ENCODE measurements around the gene BHMT2. TPM values are rescaled to one million over a fixed set of nuclear protein-coding genes. Genes with fewer than 3 reads are reported as not detected.

The BHMT2 gene
- total and polyA plus RNA-seq, 2 of the 13 experiments (the other 11 are each of a cell fraction or from before 2014, with no cell fraction given): 13.8 to 18.8 TPM

- H3K4me1 ChIP-seq (ENCODE audit: insufficient read depth, low read length): peaks cover 38% of the 10 kb centered on the region
- no peaks in the 10 kb centered on the region for H3K79me2 ChIP-seq (ENCODE audit: insufficient read depth, low read length)
- H2AFZ ChIP-seq (ENCODE audit: low read length): no peak overlapping the region
- ATAC-seq (no peak; the same call in 2 of the 3 replicates), DNase-seq (ENCODE audit: low spot score) (peak; percentile 31), FAIRE-seq (no peak)
- no peak overlapping the region for H3K27ac ChIP-seq (ENCODE audit: extremely low read length, insufficient read depth, low read length)
- in situ Hi-C loops (cut with HindIII; ENCODE audit: extremely low pct_ligation_motif_present, low pct_unique_long_range_greater_than_20kb): no loop called here
- BruUV-seq (replicated peaks): no TSS peak
- ChIA-PET POLR2A (no interaction called here), CTCF (ENCODE audit: low intra/inter-chr PET ratio, low total read pairs) (no interaction called here)
- no peak overlapping the region for H3K9ac ChIP-seq (ENCODE audit: insufficient read depth, low read depth, low read length)
- H3K27me3 ChIP-seq (ENCODE audit: control insufficient read depth in 1 of 2, insufficient read depth in 2 of 2, low read length in 2 of 2): no peaks in the 10 kb centered on the region
- H3K4me2 ChIP-seq (ENCODE audit: low read depth, low read length): no peak overlapping the region
- TF ChIP-seq FOSL2 (CRISPR knock-in tag; IDR thresholded peaks at IDR 0.05) (peak; percentile 90), ZNF234 (CRISPR knock-in tag; conservative IDR thresholded peaks at IDR 0.05) (no peak), GTF2F1 (IDR thresholded peaks at IDR 0.05; ENCODE audit: low read length) (no peak), TRIM24 (CRISPR knock-in tag; IDR thresholded peaks at IDR 0.05) (no peak), SAP130 (CRISPR knock-in tag; IDR thresholded peaks at IDR 0.05; ENCODE audit: low read depth) (0 out of 2 replicates have a peak, but pooled peaks have one; percentile 16), MAFK (conservative IDR thresholded peaks at IDR 0.05 in 1 of 2, IDR thresholded peaks at IDR 0.05 in 1 of 2; ENCODE audit: low read length in 2 of 2) (no peak; a peak in 1 of 4 replicates), PITX1 (CRISPR knock-in tag; IDR thresholded peaks at IDR 0.05) (no peak), TGIF2 (CRISPR knock-in tag; IDR thresholded peaks at IDR 0.05) (0 out of 2 replicates have a peak, but pooled peaks have one; percentile 16), MIER3 (CRISPR knock-in tag; IDR thresholded peaks at IDR 0.05; ENCODE audit: borderline replicate concordance) (no peak), ZNF614 (CRISPR knock-in tag; IDR thresholded peaks at IDR 0.05; ENCODE audit: borderline replicate concordance) (peak; percentile 62; the same call in 1 of the 2 replicates), TEAD3 (CRISPR knock-in tag; optimal IDR thresholded peaks at IDR 0.05; ENCODE audit: borderline replicate concordance) (peak; percentile 13), EEA1 (CRISPR knock-in tag; IDR thresholded peaks at IDR 0.05; ENCODE audit: borderline replicate concordance) (no peak)
- TF ChIP-seq, protein P1, sequence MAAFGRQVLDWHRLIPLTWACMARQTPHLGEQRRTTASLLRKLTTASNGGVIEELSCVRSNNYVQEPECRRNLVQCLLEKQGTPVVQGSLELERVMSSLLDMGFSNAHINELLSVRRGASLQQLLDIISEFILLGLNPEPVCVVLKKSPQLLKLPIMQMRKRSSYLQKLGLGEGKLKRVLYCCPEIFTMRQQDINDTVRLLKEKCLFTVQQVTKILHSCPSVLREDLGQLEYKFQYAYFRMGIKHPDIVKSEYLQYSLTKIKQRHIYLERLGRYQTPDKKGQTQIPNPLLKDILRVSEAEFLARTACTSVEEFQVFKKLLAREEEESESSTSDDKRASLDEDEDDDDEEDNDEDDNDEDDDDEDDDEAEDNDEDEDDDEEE (CRISPR knock-in tag; IDR thresholded peaks at IDR 0.05): no peak
- TF ChIP-seq, protein P2, sequence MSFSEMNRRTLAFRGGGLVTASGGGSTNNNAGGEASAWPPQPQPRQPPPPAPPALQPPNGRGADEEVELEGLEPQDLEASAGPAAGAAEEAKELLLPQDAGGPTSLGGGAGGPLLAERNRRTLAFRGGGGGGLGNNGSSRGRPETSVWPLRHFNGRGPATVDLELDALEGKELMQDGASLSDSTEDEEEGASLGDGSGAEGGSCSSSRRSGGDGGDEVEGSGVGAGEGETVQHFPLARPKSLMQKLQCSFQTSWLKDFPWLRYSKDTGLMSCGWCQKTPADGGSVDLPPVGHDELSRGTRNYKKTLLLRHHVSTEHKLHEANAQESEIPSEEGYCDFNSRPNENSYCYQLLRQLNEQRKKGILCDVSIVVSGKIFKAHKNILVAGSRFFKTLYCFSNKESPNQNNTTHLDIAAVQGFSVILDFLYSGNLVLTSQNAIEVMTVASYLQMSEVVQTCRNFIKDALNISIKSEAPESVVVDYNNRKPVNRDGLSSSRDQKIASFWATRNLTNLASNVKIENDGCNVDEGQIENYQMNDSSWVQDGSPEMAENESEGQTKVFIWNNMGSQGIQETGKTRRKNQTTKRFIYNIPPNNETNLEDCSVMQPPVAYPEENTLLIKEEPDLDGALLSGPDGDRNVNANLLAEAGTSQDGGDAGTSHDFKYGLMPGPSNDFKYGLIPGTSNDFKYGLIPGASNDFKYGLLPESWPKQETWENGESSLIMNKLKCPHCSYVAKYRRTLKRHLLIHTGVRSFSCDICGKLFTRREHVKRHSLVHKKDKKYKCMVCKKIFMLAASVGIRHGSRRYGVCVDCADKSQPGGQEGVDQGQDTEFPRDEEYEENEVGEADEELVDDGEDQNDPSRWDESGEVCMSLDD (CRISPR knock-in tag; IDR thresholded peaks at IDR 0.05; ENCODE audit: borderline replicate concordance): no peak
- 72% methylated on average over 6 of the region's 6 CpGs for WGBS (ENCODE audit: low lambda C conversion rate)
- no peaks in the 10 kb centered on the region; a peak in 1 of 5 replicates for H3K36me3 ChIP-seq (replicated peaks in 1 of 2; ENCODE audit: control insufficient read depth in 1 of 2, insufficient read depth in 2 of 2, low read length in 2 of 2)
- H4K20me1 ChIP-seq (ENCODE audit: insufficient read depth, low read length): no peaks in the 10 kb centered on the region
- intact Hi-C loops (cut with micrococcal nuclease; ENCODE audit: unreplicated experiment): no loop called here
- no peaks in the 10 kb centered on the region for H3K9me3 ChIP-seq (ENCODE audit: low read length)
- H3K4me3 ChIP-seq (replicated peaks in 1 of 3; ENCODE audit: insufficient read depth in 1 of 3, low read depth in 2 of 3, low read length in 3 of 3): no peak overlapping the region
These were observed 5.1 kb downstream of the BHMT2 start for GRCh38 chr5:79074641-79075040.
